HG02885 (cell line): ENCODE results near the gene KIF17.

Source experiments
- ATAC-seq: cut with Tn5 transposase; IDR thresholded peaks from one replicate; pipeline ENCODE4 v1.9.1; 2021; ENCODE audit warnings: mild to moderate bottlenecking; ENCODE audit not compliant: unreplicated experiment, poor library complexity

Gene KIF17

GRCh38 chr1:20717452-20718342, at the start of gene KIF17:
TSS of gene KIF17 (minus strand) at chr1:20718007. CDS start at chr1:20717706, 301 bp downstream.
- ATAC-seq: no peak

- ATAC-seq: no peak
Measured at GRCh38 chr1:20767271-20767670, 49.5 kb upstream of the KIF17 start.

- ATAC-seq: no peak
Measured at GRCh38 chr1:20763417-20763816, 45.6 kb upstream of the KIF17 start.

GRCh38 chr1:20760322-20760721, 42.5 kb upstream of the KIF17 start:
- no peak for ATAC-seq

GRCh38 chr1:20753589-20753988, 35.8 kb upstream of the KIF17 start:
- ATAC-seq: no peak

GRCh38 chr1:20751462-20751990, 33.7 kb upstream of the KIF17 start:
- ATAC-seq: no peak

- no peak for ATAC-seq
Measured at GRCh38 chr1:20742671-20743070, 24.9 kb upstream of the KIF17 start.

- ATAC-seq: no peak
Measured at GRCh38 chr1:20740781-20741180, 23.0 kb upstream of the KIF17 start.

- ATAC-seq: no peak
Measured at GRCh38 chr1:20739225-20739624, 21.4 kb upstream of the KIF17 start.

- no peak for ATAC-seq
Measured at GRCh38 chr1:20735581-20736111, 17.8 kb upstream of the KIF17 start.

GRCh38 chr1:20733360-20733975, 15.7 kb upstream of the KIF17 start:
- peak; percentile 14 for ATAC-seq

- peak; percentile 60 for ATAC-seq
Measured at GRCh38 chr1:20732588-20733359, 15.0 kb upstream of the KIF17 start, which contains the start of gene SH2D5. TSS of gene SH2D5 (minus strand) at chr1:20732703. CDS start at chr1:20728044, 4,659 bp downstream.

GRCh38 chr1:20732071-20732587, 14.3 kb upstream of the KIF17 start:
- peak; percentile 55 for ATAC-seq

- no peak for ATAC-seq
Measured at GRCh38 chr1:20731057-20731991, 13.5 kb upstream of the KIF17 start.

- no peak for ATAC-seq
Measured at GRCh38 chr1:20730690-20731056, 12.9 kb upstream of the KIF17 start.

GRCh38 chr1:20729990-20730689, 12.3 kb upstream of the KIF17 start:
- ATAC-seq: no peak

- no peak for ATAC-seq
Measured at GRCh38 chr1:20729155-20729931, 11.5 kb upstream of the KIF17 start.
